C4-2B (cell line): ENCODE measurements around the gene LRRC28.
A peak's percentile ranks its signal among the peaks of the same experiment; 100 is the strongest.

ENCODE experiments used
- ZFX ChIP-seq: fragments of 450-650 bp; IDR thresholded peaks from 2 replicates; pipeline ENCODE4 v1.6.1; 2017
- TF ChIP-seq, protein P1 (sequence below): fragments of 450-650 bp; conservative IDR thresholded peaks from 2 replicates; pipeline ENCODE4 v1.5.1; 2017; ENCODE audit warnings: mild to moderate bottlenecking

DNA sequence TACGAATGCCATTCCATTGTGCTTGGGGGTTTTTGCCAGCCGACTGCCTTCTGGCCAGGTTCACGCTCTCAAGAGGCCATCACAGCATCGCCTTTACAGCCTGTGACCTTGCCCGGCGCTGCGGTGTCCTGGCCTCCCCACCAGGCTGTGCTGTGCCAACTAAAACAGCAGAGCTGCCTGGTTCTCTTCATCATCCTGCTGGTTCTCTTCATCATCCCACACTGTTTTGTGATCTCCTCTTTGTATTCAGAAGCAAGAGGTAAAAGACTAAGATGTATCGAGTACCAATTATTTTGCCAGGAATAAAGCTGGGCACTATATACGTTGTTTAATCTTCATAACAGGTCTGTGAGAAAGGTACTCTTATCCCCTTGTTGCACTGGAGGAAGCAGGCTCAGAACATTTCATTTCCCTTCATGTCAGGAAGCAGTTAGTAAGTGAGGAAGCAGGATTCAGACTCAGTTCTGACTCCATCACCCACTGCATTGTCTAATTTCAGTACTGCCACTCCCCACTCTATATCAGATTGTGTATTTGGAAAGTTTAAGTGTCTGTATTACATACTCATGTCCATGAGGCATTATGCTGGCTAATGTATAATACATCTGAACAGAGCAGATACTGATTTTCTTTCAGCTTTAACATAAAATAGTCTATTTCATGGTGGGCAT, 92.7 kb downstream of the LRRC28 start:
- TF ChIP-seq, protein P1, sequence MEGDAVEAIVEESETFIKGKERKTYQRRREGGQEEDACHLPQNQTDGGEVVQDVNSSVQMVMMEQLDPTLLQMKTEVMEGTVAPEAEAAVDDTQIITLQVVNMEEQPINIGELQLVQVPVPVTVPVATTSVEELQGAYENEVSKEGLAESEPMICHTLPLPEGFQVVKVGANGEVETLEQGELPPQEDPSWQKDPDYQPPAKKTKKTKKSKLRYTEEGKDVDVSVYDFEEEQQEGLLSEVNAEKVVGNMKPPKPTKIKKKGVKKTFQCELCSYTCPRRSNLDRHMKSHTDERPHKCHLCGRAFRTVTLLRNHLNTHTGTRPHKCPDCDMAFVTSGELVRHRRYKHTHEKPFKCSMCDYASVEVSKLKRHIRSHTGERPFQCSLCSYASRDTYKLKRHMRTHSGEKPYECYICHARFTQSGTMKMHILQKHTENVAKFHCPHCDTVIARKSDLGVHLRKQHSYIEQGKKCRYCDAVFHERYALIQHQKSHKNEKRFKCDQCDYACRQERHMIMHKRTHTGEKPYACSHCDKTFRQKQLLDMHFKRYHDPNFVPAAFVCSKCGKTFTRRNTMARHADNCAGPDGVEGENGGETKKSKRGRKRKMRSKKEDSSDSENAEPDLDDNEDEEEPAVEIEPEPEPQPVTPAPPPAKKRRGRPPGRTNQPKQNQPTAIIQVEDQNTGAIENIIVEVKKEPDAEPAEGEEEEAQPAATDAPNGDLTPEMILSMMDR = peak; percentile 22; the same call in 1 of the 2 replicates
- no peak for TF ChIP-seq ZFX
